NCI-H82 (cell line): ENCODE results near the gene RASD2.
A peak's percentile ranks its signal among the peaks of the same experiment; 100 is the strongest.

Experiments used
- DNase-seq: peaks from one replicate; lab custom pipeline; 2025; lab: John Stamatoyannopoulos, UW

Gene RASD2

DNA sequence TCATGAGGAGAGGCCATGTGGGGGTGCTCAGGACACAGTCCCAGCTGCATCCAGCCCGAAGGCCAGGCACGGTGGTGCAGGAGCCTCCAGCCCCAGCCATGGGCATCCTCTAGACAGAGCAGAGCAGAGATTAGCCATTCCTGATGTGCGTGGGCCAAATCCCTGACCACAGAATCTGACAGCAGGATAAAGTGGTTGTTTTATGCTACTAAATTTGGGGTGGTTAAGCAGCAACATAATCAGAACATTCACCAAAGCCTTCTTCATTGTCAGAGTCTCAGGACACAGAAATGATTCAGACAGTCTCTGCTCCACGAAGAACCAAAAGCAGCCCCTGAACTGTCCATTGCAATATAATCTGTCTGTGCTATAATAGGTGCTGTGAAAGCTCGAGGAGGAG, 19.7 kb downstream of the RASD2 start:
- no peak for DNase-seq

DNA sequence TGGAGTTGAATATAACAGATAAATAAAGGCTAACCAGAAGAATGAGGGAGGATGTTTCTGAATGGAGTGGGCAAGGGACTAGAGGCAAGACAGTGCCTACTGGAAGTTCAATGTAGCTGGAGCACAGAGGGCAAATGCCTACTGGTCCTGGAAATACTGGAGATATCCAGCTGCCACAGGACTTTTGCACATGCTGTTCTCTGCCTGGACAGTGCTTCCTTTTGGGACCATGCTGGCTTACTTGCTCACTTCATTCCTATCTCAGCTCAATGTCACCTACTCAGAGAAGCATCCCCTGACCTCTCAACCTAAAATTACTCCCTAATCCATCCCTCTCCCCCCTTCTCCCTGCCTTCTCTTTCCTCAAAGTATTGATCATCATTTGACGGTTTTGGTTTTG, 20.2 kb downstream of the RASD2 start:
- DNase-seq = no peak

DNA sequence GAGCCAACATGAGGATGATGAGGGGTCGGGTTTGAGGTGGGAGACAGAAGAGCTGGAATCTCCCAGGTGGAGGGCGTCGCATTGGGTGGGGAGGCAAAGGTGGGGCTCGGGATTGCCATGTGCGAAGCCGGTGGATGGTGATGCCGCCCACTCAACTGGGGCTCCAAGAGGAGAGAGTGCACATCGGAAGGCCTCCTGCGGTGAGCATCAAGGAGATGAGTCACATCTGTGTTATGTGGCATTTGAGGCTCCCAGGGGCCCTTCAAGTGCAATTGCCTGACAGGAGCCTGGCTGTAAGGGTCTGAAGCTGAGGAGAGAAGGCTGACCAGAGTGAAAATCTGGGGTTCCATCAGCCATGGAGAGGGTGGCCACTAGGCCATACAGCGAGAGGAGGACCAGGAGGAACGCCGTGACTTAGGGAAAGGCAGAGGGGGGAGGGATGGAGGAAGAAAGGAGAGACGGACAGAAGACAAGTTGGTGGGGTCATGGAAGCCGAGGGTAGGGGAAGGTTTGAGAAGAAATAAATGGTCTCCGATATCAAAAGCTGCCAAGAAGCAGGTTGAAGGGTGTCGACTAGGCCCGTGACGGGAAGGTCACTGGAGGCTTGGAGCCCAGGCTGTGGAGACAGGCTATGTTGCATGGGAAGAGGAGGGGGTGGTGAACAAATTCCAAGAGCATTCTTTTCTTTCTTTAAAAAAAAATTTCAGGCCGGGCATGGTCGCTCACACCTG, 21.3 kb downstream of the RASD2 start:
- DNase-seq = no peak

DNA sequence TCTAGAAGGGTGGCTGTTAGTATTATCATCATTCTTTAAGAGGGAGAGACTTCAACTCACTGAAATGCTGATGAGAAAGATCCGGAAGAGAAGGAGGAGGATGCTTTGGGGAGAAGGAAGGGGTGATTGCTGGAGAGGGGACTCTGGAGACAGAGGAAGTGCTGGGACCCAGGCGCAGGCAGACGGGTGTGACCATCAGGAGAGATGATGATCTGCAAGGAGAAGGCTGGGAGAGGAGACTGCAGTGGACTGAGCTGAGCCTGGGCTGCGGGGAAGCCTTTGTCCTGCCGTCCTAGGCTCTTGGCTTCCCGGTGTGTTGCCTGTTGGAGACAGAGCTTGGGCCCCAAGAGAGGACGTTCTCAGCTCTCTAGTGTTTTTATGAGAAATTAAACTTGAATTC, 22.6 kb downstream of the RASD2 start:
- no peak for DNase-seq

DNA sequence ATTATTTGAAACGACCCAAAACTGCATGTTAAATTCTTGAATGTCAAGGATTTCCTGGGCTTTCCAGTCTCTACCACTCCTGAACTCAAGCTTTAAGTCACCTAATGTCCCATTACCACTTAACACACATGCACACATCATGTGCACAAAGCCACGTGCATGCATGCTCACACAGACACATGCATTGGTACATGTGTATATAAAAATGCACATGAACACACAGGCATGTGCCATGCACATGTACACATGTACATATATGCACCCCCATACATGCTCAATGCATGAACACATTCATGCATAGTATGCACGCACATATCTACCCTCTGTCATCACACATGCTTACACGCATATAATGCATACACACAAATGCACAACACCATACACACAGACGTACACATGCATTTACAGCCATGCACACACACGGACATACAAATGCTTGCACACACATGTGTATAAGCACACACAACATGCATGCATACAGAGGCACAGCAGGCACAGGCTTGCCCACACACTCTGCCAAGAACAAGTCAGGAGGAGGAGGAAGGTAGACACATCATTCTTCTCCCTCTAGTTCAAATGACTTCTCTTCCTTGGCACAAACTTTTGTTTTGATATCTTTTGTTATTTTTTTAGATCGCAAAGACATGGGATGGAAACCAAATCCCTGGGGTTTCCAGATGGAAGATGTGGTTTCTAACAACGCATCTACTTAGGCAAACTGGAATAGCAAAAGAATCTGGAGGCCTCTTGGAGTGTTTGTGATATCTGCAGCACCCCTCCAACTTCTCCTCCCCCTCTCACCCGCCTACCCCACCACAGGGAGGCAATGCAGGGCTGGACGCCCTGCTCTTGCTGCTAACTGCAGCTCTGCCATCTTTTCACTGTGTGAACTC, 24.6 kb downstream of the RASD2 start:
- no peak for DNase-seq

DNA sequence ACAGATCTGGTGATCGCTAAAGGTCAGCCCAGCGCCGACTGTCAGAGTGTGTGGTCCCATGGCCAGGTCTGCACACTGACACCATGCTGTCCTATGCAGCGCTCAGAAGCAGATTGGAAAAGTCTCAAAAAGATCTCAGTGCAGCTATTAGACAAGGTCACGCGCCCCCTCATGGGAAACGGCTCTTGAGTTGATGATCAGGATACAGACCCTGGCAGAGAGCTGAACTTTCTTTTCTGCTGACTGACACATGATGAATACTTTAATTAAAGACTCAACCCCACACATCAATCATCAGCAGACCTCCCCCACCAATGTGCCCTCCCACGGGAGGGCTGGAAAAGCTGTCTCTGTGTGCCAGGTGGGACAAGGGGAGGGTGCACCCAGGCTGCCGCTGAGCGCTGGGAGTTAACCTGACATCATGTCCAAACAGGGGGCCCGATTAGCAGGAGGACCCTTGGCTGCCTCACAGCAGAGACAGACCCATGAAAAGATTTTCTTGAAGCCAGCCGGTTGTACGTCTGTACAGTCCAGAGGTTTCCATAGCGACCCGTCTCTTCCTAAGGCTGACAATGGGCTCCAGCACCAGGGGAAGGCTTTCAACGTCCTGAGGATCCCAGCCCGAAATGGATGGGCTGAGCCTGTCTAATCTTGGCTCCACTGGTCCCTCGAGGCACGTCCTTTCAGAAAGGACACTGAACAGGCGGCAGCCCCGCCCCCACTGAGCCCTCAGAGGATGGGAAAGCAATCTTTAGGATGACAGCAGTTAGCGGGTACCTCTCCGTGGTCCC, 26.9 kb downstream of the RASD2 start:
- peak; percentile 57 for DNase-seq

DNA sequence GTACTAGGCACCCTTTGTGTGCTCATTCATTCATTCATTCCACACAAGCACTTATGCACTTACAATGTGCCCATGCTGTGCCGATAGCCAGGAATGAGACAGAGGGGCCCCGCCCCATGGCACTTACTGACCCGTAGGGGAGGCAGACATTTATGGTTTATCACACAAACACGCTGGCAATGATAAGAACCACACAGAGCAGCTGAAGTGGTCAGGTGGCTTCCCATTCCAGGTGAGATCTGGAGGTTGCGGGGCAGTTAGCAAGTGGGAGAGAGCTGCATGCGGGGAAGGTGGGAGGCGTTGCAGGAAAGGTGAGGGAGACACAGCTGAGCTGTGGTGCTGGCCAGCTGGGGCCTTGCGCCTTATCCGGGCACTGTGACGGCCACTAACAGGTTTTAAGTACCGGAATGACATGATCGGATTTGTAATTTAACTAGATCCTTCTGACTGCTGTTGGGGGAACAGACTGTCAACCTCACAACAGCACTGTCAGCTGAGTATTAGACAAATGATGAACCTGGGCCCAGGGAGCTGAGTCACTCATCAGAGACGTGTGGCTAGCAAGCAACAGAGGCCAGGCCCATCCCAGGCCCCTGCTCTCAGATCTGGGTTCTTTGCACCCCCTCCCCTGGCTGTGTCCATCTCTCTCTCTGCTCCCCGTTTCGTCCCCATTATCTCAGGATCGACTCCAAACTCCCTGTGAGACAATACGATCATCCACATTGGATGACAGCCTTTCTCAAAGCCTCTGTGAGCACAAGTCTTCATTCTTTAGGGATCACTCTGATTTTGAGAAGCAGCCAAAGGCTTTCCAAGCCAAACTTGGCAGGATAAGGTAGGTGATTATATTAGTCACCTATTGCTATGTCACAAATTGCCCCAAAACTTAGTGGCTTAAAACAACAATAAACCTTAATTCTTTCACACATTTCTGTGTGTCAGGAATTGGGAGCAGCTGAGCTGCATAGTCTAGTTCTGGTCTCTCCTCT, 28.4 kb downstream of the RASD2 start:
- DNase-seq = peak; percentile 90

DNA sequence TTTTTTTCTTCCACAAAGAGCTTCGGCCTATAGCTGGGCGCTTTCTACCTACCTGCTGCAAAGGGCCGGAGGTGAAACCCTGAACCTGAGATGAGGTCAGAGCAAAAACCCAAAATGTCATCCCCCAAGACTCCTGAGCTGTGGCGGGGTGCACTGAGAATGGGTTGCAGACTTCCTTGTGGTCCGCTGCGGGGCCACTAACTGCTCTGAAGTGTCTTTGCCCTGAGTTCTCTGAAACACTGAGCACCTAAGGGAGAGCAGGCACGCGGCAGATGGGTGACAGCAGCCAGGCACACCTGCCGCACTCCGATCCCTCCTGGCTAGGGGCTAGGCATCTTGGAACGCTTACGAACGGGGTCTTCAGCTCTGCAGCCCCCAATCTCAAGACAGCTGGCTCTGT, 29.3 kb downstream of the RASD2 start:
- DNase-seq = peak; percentile 22

DNA sequence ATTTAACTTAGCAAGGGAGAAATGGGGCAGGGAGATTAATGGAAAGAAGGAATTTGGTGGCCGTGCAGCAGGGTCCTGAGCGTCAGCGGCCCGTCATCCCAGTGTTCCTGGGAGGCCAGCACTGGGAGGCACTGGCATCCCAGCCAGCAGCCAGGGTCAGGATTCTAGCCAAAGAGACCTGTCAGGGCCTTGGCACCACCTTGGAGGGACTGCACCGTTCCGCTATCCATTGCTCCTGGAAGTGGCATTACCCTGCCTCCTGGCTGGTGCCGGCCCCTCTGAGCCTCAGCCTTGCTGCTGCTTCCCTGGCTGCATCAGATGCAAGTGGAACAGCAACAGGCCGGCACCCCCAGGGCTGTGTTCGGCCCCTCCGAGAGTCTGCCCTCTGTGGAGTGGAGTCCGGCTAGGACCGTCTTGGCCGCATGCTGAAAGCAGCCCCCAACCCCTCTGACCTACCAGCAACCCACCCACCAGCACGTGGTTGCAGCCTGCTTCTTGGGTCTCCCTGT, 30.1 kb downstream of the RASD2 start:
- DNase-seq = no peak

DNA sequence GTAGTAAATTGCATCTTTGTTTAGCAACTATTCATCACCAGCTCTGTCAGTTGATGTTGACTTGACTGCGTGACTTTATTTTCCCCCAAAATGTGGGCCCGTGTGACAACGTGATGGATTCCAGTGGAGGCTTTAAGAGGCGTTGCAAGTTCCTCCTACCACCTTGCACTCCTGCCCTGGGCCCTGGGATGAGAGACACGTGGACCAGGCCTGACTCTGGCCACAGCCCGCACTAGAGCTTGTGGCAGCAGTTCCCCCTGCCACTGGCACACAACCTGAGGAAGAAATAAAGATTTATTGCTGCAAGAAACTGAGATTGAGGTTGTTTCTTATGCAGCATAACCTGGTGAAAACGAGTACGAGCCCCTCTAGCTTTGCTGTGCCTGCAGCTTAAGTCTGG, 31.9 kb downstream of the RASD2 start:
- no peak for DNase-seq

DNA sequence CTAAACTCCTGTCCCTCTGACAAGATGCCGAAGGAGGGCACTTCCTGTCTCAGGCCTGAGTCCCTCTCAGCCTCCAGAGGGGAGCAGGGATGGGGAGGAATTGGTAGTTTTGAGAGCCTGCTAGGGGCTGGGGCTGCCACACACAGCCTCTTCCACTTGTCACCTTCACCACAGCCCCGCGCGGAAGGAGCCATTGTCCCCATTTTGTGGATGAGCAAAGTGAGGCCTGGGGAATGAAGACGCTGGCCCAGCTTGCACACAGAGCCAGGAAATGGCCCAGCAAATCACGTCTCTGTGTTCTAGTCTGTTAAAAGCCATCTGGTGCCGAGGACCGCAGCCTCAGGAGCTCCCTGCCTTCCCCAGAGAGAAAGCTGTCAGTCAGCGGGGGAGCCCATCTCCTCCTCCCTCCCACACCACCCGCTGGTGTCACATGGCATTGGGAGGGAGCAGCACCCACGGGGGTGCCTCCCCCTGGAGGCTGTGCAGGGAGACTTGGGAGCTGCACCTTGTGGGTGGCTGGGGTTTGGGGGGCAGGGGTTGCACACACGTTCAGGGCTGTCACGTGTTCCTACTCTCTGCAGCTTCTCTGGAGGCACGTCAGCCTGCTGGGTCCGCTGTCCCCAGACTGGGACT, 34.6 kb downstream of the RASD2 start:
- DNase-seq = peak; percentile 69

DNA sequence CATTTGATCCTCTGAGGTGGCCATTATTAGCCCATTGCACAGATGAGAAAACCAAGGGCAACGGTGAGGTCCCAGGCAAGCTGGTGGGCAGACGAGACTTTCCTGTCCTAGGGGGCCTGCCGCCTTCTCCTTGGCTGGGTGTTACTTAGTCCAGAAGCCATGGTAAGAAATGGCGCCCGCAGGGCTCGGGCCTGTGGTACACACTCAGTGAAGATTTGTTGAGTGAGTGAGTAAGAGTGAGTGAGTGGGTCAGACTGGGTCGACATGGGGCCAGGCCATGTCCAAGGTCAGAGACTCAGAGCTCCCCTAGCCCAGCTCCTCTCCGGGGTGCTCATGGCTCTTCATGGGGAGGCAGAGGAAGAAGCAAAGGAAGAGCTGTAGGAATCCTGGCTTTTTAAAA, 36.0 kb downstream of the RASD2 start:
- no peak for DNase-seq

DNA sequence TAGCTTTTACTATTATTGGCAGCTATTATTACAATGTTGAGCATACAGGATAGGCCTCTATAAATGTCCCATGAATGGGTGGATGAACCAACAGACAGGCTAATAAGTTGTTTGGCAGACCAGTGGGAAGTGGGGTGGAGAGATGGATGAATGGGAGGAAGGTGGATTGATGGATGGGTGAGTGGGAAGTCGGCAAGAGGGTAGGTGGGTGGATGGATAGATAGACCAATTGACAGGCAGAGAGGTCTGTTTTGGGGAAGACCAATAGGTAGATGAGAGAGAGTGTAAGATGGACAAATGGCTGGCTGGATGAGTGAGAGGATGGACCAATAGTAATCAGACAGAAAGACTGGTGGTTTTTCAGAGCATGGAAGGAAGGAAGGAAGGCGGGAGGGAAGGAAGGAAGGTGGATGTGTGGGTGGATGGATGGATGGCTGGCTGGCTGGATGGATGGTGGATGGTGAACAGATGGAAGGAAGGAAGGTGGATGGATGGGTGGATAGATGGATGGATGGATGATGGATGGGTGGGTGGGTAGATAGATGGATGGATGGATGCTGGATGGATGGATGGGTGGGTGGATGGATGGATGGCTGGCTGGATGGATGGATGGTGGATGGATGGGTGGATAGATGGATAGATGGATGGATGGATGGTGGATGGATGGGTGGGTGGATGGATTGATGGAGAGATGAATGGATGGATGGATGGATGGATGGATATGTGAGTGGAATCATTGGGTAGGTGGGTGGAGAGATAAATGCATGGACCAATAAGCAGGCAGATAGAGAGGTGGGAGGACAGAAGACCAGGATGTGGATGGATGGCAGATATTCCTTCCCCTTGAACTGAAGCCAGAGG, 37.4 kb downstream of the RASD2 start:
- no peak for DNase-seq

DNA sequence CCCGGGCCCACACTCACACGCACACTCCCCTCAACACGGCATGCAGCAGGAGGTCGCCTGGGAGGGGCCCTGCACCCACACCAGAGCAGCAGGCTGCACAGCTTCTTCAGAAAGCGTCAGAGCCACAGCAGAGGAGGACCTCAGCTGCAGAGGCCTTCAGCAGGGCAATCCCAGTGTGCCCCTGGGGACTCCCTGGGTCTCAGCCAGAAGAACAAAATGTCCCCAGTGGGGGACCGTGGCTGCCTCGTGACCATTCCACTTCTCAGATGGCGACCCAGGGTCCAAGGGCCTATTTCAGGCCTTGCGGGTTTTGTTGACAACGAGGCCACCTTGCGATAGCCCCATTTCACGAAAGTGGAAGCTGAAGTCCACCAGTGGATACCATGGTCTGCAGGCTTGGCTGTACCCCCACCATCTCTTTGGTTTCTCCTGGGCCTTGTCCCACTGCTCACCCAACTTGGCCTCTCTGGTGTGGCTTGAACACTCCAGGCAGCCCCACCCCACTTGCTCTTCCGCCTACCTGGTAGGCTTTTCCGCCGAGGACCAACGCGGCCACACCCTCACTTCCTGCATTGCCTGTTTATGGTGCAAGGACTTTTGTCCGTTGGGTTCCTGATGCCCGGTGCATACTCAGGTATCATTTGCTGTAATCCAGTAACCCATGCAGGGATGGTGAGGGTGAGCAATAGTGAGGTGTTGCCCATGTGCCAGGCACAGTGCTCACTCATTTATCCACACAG, 38.4 kb downstream of the RASD2 start:
- no peak for DNase-seq

DNA sequence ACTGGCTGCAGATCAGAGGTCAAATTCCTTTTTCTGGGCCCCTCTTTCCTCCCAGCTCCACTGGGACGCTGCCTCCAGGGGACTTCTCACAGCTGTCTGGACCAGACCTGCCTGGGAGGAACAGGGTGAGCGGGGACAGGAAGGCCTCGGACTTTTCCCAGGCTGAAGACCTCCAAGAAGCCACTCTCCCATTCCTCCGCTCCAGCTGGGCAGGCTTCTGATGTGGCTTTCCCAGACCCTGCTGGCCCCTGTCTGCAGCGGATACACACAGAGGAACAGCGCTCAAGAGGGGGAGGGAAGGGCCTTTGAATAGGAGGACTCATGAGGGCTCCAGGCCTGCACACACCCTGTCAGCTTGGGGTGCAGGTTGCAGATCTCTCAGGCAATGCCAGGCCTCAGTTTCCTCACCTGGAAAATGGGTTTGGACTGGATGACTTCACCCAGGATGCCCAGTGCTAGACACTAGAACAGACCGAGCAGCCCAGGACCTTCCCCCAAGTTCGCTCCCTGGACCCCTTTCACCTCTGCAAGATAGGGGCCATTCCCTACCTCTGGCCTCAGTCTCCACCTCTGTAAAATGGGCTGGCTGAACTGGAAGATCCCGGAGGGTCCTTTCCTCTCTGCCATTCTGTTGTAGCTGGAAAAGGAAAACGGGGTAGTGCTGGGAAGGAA, 39.9 kb downstream of the RASD2 start:
- no peak for DNase-seq

DNA sequence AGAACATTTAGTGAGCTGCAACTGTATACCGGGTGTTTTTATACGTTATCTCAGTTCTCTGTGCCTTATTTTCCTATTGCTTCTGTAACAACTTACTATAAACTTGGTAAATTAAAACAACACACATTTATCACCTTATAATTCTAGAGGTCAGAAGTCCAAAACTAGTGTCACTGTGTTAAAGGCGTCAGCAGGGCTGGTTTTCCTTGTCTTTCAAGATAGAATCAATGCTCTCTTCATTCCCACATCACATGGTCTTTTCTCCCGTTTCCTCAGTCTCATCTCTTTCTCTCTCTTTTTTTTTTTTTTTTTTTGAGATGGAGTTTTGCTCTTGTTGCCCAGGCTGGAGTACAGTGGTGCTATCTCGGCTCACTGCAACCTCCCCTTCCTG, 40.4 kb downstream of the RASD2 start:
- DNase-seq = no peak

DNA sequence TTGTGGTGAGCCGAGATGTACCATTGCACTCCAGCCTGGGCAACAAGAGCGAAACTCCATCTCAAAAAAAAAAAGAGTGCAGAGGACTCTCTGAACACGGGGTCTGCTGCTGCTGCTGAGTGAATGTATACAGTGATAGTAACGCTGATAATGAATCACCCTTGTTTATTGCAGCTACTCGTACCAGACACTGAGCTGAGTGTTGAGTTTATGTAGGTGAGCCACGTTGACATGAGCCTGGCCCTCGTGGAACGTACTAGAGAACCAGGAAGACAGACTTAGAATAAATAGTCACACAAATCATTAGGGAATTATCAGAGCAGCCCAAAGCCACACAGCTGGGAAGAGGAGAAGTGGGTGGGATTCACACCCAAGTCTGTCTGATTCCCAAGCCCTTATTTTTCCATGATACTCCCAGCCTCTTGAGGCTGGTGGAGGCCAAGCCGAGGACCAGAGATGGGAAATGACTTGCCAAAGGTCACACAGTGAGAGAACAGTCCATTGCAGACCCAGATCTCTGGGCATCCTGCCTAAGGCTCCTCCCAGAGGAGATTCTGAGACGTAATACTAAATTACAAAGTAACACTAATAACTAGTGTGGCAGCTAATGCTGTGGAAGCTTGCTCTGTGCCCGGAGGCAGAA, 41.7 kb downstream of the RASD2 start:
- DNase-seq = no peak
